T1000 (cell line): ENCODE measurements around the gene C16orf74.
A peak's percentile ranks its signal among the peaks of the same experiment; 100 is the strongest.

Experiments
- DNase-seq: peaks from one replicate; lab custom pipeline; 2025; ENCODE audit warnings: mixed read lengths; lab: John Stamatoyannopoulos, UW

C16orf74 gene

DNA sequence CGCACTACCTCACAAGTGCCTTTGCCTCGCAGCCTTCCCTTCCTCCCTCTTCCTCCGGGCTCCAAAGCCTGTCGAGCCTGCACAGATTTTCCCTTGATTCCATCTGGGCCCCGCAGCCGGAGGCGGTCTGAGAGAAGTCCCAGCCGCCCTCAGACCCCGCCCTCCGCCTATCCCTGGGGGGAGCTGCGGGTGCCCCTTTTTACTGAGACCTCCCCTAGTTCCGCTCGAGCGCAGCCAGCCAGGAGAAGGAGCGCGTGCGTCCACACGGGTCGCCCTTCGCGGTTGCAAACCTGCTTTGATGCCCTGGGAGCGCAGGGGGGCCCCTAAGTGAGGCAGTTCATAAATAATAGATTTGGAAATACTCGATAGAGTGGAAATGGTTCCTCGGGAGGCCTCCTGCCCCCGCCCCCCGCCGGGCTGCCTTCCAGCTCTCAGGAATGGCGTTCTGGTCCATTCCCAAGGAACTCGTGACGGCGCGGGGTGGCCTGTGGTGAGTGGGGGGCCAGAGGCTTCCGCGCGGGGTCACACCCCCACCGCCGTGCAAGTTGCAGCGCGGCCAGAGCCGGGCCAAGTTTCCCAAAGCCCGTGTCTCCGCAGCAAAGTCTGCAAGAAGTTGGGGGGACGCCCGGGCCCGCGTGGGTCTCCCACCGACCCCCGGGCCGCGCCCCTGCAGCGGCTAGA is 610 bp downstream of the C16orf74 start:
- DNase-seq = no peak

DNA sequence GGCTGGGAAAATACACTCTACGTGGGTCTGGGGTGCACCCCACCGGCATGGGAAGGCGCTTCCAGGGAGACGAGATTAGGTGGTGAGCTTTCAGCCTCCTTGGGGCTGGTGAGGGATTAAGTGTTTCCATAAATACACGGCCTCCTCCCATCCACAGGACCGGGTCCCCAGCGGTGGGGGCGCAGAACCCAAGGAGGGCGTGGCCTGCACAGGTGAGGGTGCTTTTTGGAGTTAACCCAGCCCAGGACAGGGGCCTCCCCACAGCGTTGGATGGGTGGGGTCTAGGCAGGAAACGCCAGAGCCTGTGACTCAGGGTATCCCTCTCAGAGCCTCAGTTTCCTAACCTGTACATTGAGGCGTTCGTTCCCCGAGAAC is 1.1 kb downstream of the C16orf74 start:
- no peak for DNase-seq

DNA sequence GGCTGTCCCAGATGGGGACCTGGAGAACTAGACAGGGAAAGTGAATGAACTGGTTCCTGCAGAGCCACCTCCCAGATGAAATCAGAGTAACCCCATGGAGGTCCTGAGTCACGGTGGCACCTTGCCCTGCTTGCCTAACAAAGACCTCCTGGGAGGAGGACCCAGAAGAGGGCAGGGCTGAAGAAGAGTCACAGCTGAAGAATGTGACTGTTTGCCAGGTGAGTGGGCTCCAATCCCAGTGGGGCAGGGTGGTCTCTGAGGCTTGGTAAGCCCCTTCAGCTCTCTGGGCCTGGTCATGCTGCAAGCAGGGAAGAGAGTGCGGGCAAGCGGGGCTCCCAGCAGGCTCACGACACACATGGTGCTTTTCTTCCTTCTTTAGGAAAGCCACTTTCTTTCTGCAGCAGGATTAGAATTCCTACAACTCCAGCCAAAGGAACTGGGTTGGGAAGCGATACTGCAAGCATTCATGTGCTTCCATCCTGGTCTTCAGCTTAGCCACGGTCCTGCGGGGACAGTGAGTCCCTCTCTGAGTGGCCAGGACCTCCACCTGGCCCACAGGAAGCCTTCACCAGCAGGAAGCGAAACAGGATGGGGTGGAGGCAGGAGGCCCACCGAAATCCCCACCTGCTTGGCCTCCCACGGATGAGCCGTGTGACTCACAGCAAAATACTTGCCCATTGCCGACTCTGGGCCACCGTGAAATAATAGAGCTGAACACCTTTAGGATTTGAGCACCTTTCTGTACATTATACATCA is 4.3 kb downstream of the C16orf74 start:
- DNase-seq = peak; percentile 44

DNA sequence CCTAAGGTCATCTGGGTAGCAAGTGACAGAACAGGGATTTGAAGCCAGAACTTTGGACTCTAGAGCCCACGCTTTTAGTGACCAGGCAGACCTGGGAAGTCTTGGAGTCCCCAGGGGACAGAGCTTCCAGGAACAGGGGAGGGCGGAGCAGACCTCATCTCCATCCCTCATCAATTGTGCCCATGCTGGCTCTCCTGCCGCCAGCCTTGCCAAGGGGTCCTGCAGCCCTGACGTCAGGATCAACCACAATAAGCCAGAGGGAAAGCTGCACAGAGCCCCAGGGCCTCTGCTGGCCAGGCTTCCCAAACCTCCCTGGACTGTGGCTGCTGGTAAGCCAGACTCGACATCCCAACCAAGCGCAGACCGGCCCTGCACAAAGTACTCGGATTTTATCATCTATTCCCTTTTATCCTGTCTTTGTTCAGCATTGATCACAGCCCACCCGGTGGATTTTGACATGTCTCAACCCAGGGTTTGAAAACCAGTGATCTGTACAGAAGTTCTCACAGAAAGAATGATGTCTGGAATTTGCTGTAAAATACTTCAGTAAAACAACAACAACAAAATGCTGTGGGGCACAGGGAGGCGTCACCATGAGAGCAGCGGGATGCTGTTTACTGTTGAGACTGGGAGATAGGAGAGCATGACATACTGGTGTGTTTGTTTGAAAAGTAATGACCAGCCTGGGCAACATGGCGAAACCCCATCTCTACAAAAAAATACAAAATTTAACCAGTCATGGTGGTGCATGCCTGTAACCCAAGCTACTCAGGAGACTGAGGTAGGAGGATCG is 11.8 kb downstream of the C16orf74 start:
- no peak for DNase-seq

DNA sequence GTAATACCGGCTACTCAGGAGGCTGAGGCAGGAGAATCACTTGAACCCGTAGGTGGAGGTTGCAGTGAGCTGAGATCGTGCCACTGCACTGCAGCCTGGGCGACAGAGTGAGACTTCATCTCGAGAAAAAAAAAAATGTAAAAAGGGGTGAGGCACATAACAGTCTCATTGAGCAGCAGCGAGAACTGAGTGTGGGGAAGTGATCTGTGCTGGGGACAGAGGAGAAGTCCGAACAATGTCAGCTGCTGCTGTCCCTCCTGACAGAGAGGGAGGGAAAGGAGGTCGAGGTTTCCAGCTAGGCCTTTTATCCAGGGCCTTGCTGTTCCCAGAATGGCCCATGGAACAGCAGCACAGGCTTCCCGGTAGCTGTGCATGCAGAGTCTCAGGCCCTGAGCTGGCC is 14.0 kb downstream of the C16orf74 start:
- no peak for DNase-seq

DNA sequence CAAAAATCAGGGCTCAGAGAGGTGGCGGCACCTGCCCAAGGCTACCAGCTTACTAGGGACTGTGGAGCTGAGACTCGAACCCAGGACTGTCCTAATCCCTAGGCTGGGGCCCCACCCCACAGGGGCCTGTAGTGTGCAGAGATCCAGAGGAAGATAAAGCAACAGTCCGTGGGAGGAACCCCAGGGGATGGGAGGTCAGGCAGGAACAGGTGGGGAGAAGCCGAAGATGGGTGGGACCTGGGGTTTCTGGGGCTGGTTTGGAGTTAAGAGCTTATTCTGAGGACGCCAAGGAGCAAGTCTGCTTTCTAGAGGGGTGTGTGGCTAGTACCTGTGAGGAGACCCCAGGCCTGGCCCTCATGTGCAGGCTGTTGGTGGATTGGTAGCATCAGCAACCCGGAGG is 14.9 kb downstream of the C16orf74 start:
- DNase-seq = no peak

DNA sequence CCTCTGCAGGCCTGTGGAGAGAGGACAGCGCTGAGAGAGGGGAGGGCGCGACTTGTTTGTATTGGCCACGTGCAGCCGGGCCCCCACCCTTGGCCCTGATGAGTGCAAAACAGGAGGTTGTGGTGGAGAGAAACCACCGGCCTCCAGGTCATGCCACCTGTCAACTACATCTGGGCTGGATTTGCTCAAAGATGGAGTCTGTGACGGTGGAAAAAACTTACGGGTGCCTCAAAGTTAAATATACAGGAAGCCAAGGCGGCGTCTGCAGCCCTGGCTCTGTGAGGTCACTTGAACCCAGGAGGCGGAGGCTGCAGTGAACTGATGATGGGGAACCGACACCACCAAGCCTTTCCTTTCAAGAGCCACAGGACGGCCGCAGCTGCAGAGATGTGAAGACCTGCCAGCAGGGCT is 15.7 kb downstream of the C16orf74 start:
- no peak for DNase-seq

DNA sequence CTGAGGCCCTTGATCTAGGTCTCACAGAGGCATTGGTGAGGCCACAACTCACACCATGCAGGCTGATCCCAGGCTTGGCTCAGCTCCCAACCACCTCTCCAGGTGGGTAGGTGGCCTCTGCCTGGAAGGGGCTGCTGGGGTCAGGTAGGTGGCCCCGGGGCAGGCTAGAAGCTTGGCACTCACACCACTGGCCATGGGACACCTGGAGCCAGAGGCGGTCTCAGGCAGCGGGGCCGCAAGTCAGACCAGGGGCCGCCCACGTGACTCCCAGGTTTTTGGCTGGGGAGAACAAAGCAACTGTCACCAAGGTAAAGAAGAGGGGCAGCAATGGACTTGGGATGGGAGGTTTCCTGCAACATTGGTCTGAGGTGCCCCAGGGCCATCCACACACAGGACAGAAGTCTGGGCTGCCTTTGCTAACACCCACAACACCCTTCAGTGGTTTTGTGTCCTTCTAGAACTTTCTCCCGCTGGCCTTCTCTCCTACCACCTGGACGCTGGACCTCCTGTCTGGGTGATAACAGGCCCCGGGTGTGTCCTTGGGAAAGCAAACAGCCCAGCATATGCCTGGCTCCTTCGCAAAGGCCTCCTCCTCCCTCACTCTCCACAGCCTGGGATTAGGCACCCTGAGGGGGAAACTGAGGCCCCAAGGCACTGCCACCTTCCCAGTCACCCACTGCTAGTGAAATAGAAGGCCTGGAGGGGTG is 16.4 kb downstream of the C16orf74 start:
- DNase-seq = no peak

DNA sequence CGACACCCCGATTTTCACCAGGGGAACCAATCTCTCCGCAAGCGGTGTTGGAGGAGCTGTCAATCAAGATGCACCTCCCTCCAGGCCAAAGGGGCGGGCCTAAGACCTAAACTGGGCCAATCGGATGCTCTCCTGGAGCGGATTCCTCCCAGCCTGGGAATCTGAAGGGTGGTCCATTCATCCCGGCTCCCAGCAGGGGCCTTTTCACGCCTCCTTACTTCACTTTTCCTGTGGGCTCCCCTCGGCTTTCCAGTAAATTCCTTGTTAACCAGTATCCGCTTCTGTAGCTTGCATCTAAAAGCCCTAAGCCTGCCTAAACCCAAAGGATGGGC is 17.1 kb downstream of the C16orf74 start:
- no peak for DNase-seq

DNA sequence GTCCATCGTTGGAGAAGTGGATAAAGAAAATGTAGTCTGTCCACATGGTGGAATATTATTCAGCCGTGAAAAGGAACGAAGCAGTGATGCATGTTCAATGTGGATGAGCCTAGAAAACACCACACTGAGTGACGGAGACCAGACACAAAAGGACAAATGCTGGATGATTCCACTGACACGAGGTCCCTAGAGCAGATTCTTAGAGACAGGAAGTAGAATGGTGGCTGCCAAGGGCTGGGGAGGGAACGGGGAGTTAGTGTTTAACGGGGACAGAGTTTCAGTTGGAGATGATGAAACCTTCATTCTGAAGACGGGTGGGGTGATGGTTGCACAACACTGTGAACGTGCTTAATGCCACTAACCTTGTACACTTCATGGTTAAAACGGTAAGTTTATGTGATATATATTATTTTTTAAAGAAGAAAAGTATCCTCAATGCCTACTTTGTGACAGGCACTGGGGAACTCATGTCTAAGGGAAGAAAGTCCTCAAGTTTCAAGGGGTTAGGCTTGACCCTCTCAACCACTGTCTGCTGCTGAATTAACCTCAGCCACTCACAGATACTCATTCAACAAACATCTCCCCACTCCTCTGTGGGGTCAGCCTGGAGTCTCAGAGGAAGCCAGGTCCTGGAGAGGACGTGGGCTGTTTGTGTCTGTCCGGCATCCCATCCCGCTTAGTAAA is 17.6 kb downstream of the C16orf74 start:
- no peak for DNase-seq

DNA sequence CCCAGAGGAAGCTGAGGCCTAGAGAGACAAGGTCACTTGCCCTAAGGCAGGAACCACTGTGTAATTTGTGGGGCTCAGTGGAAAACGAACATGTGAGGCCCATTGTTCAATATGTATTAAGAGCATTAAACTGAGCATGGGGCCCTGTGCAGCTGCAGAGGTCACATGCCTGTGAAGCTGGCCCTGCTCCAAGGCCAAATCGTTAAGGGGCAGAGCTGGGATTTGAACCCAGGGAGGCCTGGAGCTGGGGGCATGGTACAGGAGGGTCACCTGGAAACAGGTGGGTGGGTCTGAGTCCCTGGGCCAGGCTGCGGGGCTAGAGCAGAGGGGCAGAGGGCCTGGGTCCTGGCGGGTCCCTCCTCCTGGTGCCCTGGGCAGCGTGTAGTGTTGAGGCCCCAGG is 19.7 kb downstream of the C16orf74 start:
- no peak for DNase-seq

DNA sequence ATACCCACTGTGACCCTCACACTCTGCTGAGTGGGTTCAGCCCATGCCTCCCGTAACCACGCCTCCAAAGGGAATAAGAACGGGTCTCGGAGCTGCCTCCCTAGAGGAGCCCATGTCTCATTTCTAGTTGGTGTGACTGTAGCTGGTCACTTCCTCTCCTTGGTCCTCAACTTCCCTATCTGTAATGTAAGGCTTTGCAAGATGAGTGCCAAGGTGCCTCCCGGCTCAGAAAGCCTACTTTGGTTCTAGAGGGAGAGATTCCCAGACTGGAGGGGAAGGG is 20.8 kb downstream of the C16orf74 start:
- no peak for DNase-seq

DNA sequence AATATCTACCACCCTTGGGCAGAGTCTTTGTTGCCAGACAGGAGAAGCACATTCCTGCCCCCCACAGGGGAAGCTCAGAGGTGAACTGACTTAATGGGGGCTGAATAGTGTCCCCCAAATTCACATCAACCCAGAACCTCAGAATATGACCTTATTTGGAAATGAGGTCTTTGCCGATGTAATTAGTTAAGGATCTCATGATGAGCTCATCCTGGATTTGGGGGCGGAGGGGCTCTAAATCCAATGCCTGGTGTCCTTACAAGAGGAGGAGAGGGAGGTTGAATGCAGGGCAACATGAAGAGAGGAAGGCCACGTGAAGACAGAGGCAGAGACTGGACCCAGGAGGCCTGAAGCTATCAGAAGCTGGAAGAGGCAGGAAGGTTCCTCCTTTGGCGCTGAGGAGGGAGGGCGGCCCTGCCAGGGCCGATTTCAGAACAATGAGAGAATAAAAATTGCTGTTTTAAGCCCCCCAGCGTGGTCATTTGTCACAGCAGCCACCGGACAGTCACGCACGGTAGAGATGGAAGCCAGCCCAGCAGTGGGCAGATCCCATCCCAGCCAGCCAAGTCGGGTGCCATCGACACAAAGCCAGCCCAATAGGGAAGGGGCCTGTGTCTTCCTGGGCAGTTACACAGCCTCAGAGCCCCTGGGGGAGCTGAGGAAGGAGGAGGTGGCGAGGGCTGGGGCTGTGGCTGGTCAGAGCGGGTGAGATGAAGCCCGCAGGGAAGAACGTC is 21.3 kb downstream of the C16orf74 start:
- no peak for DNase-seq

DNA sequence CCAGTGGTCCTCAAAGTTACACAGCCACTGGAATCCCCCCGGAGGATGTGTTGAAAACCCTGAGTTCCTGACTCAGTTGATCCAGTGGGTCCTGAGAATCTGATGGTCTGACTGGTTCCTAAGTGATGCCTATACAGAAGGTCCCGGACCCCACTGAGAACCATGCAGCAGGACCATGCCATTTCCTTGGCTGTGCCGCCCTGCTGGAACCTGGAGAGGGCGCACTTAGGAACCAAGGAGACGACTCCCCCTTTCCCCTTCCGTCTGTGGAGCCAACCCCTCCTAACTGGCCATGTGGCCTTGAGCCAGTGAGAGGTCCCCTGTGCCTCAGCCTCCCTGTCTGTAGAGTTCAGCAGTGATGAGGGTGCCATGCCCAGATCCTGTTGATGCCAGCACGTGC is 22.0 kb downstream of the C16orf74 start:
- DNase-seq = no peak

DNA sequence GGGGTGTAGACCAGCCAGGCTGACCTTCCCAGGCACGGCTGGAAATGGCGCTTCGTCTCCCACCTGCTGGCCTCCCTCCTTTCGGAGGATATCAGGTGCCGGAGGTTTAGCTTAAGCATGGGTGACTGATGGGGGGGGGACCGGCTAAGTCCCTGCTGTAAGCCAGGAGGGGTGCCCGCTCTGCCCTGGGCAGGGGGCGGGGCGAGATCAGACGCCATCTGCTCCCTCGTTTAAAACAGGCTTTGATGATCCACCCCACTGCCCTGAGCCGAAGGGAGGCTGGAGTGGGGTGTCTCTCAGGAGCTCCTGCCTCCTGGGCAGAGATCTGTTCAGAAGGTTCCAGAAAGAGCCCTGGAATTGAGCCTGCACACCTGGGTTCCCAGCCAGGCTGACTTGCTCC is 26.0 kb downstream of the C16orf74 start:
- DNase-seq = no peak

DNA sequence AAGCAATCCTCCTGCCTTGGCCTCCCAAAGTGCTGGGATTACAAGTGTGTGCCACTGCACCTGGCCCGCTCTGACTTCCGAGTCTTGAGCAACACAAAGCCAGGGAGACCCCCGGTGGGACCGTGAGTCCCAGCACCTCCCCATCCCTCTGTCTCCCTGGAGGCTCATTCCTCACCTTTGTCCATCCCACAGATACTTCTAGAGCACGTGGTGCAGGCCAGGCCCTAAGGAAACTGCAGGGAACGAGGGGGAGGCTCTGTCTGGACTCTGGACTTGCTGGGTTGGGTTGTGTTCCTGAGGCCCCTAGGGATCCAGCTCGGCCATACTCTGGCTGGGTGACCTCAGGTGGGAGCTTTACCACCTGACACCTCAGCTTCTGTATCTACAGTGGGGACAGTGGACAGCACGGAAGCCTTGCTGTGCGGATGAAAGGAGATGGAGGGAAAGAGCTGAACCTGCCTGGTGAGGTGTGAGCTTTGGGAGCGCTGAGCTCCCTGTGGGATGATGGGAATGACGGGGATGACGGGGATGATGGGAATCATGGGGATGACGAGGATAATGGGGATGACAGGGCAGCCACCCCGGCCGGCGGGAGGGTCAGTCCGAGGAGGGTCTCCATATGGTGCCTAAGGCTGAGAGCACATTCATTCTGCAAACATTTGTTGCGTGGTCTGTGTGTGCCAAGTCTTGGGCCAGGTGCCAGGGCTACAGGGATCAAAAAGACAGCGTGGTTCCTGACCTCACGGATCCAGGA is 26.6 kb downstream of the C16orf74 start:
- no peak for DNase-seq

DNA sequence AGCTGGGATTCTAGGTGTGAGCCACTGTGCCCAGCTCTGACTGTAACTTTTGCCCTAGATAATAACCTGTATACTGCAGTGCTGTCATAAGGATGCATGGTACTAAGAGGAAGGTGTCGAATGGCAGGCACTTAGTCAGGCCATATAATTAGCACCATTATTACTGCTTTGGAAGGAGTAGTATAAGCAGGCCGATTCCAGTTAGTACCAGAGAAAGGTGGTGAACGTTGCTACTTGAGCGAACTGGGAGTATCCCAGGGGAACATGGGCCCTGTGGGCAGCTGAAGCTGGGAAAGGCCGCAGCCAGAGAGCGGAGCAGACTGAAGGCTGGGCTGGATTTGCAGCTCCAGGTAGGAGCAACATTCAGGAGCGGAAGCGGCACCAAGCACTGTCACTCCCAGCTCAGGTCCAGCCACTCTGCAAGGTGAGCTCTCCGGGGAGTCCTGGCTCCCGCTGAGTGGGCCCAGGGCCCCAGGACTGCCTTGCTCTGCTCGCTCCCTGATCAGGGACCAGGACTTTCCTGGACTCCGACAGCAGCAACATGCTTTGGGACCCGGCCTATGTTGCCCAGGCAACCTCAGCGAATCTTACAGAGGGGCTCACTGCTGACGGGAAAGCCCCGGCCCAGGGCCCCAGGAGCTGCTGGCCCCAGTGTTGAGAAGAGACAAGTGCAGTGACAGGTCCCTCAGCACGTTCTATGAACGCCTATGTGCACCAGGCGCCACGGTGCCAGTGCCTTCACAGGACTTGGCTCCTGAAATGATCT is 28.6 kb downstream of the C16orf74 start:
- DNase-seq = no peak

DNA sequence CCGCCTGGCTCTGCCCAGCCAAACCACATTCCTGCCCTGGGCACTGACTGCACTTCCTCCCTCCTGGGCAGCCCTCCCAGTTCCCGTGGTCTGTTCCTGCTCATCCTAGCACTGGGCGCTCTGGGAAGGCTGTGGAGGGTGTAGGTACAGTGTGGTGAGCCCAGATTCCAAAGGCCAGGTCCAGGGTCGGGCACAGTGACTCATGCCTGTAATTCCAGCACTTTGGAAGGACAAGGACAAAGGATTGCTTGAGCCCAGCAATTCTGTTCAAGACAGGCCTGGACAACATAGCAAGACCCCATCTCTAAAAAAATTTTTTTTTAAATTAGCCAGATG is 30.6 kb downstream of the C16orf74 start:
- DNase-seq = no peak

DNA sequence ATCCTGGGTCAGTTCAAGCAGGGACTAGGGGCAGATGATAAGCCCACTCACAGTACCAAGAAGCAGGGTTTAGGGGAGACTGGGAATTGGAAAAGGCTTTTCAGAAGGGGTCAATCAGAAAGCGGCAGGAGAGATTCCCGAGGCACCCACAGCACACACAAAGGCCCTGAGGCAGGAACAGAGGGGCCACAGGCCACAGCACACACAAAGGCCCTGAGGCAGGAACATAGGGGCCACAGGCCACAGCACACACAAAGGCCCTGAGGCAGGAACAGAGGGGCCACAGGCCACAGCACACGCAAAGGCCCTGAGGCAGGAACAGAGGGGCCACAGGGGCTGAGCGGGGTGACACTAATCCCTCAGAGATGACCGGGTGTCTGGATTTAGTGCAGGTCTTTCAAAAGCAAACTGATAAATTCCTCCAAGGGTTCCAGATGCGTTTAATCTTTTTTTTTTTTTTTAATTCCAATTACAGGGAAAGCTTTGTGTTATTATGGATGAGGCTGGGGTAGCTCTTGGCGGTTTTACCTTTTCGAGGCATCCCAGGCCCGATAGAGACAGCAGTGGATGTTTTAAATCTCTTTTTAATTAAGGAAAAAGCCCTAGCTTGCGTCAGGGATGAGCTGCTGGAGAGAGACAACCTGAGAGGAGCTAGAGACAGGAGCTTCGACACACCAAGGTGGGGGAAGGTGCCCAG is 31.1 kb downstream of the C16orf74 start:
- no peak for DNase-seq

DNA sequence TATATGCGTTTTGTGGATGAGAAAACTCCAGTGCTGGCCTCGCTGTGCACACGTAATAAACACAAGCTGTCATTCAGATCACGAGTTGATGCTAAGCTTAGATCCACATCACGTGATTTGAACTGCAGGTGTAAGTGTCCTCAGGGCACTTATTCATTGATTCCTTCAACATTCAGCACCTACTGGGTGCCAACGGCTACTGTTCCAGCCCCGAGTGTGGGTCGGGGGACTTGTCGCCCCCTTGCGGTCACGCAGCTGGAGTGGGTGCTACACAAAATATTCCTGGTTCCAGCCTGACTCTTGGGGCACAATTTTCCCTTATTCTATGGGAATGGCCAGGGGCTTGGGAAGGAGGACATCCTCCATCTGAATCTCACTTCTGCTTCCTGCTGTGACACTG is 32.2 kb downstream of the C16orf74 start:
- no peak for DNase-seq
